HepG2 (cell line): ENCODE data around the gene ZNF628. TPM values are rescaled to one million over a fixed set of nuclear protein-coding genes. Genes with fewer than 3 reads are reported as not detected.
A peak's percentile ranks its signal among the peaks of the same experiment; 100 is the strongest.

Experiments used
- ARNT ChIP-seq: fragments of 450-650 bp; IDR thresholded peaks from 2 replicates; pipeline ENCODE4 v1.6.1; 2017
- ATF1 ChIP-seq: IDR thresholded peaks from 2 replicates; pipeline ENCODE4 v1.6.1; 2016; ENCODE audit warnings: mild to moderate bottlenecking, control low read depth
- CSRNP2 ChIP-seq: sonication (generic); formaldehyde crosslinking; conservative IDR thresholded peaks from 2 replicates; pipeline ENCODE4 v1.8.0; 2022; ENCODE audit warnings: low read depth, missing genetic modification reagents
- FOXO1 ChIP-seq: sonication (generic); formaldehyde crosslinking; IDR thresholded peaks from 2 replicates; pipeline ENCODE4 v1.4.0; 2020; ENCODE audit warnings: missing genetic modification reagents
- JARID2 ChIP-seq: sonication (generic); formaldehyde crosslinking; IDR thresholded peaks from 2 replicates; pipeline ENCODE4 v1.8.1; 2023; ENCODE audit warnings: missing genetic modification reagents, inconsistent platforms; ENCODE audit not compliant: insufficient replicate concordance
- JDP2 ChIP-seq: sonication (generic); formaldehyde crosslinking; IDR thresholded peaks from 2 replicates; pipeline ENCODE4 v1.8.1; 2022; ENCODE audit warnings: missing genetic modification reagents, borderline replicate concordance
- KDM5B ChIP-seq: sonication (generic); formaldehyde crosslinking; IDR thresholded peaks from 2 replicates; pipeline ENCODE4 v1.4.0; 2020; ENCODE audit warnings: missing genetic modification reagents, mild to moderate bottlenecking, borderline replicate concordance
- MXD1 ChIP-seq: sonication (generic); formaldehyde crosslinking; IDR thresholded peaks from 2 replicates; pipeline ENCODE4 v1.4.0; 2020; ENCODE audit warnings: mild to moderate bottlenecking, missing genetic modification reagents
- MZF1 ChIP-seq: sonication (generic); formaldehyde crosslinking; IDR thresholded peaks from 2 replicates; pipeline ENCODE4 v1.8.1; 2023; ENCODE audit warnings: mild to moderate bottlenecking, missing genetic modification reagents, borderline replicate concordance
- PAXIP1 ChIP-seq: sonication (generic); formaldehyde crosslinking; conservative IDR thresholded peaks from 2 replicates; pipeline ENCODE4 v1.4.0; 2020; ENCODE audit warnings: mild to moderate bottlenecking, missing genetic modification reagents, moderate library complexity
- POGK ChIP-seq: sonication (generic); formaldehyde crosslinking; conservative IDR thresholded peaks from 2 replicates; pipeline ENCODE4 v1.8.0; 2022; ENCODE audit warnings: mild to moderate bottlenecking, moderate library complexity, missing genetic modification reagents
- SOX5 ChIP-seq: IDR thresholded peaks from 2 replicates; pipeline ENCODE4 v1.6.1; 2016; ENCODE audit warnings: borderline replicate concordance
- TFAP4 ChIP-seq: sonication (generic); IDR thresholded peaks from 2 replicates; pipeline ENCODE4 v1.6.1; 2016; ENCODE audit warnings: low read depth, borderline replicate concordance
- TOE1 ChIP-seq: sonication (generic); formaldehyde crosslinking; IDR thresholded peaks from 2 replicates; pipeline ENCODE4 v1.4.0; 2020; ENCODE audit warnings: mild to moderate bottlenecking, missing genetic modification reagents
- ZNF280D ChIP-seq: sonication (generic); formaldehyde crosslinking; IDR thresholded peaks from 2 replicates; pipeline ENCODE4 v1.5.1; 2020; ENCODE audit warnings: mild to moderate bottlenecking, missing genetic modification reagents
- ZNF30 ChIP-seq: sonication (generic); formaldehyde crosslinking; IDR thresholded peaks from 2 replicates; pipeline ENCODE4 v1.5.0; 2020; ENCODE audit warnings: mild to moderate bottlenecking, missing genetic modification reagents
- ZNF331 ChIP-seq: sonication (generic); formaldehyde crosslinking; IDR thresholded peaks from 2 replicates; pipeline ENCODE4 v1.4.0; 2020; ENCODE audit warnings: missing genetic modification reagents
- ZNF652 ChIP-seq: IDR thresholded peaks from 2 replicates; pipeline ENCODE4 v1.6.1; 2016; ENCODE audit warnings: low read depth, borderline replicate concordance
- polyA plus RNA-seq, 8 experiments: library from polyadenylated mRNA; depleted of rRNA in 3 of 8; stranded (reverse) in 7 of 8; unstranded in 1 of 8; fragments of >200 nt; fragmentation: Illumina TruSeq in 4 of 8; extraction: Trizol in 4 of 8; gene quantifications; 2 replicates each; pipeline versions ENCODE4 v1.2.1 to v1.2.3, GENCODE V29; 2011 to 2016; ENCODE audit warnings: low read depth in 4 of 8, missing spikeins in 1 of 8, mixed read lengths in 1 of 8; ENCODE audit not compliant: insufficient read depth in 1 of 8
- total RNA-seq, 5 experiments: library from RNA; depleted of rRNA; stranded (reverse); fragments of >200 nt; fragmentation: Illumina TruSeq; extraction: Trizol; gene quantifications; 2 replicates each; pipeline ENCODE4 v1.2.3, GENCODE V29; 2016; ENCODE audit warnings: low read depth in 1 of 5

The ZNF628 gene
- total and polyA plus RNA-seq, 2 of the 13 experiments (the other 11 are each of a cell fraction or from before 2014, with no cell fraction given): 0.54 to 1.2 TPM

GRCh38 chr19:55516878-55517620 is 40.6 kb downstream of the ZNF628 start (continued):
- TF ChIP-seq PAXIP1 (no peak; the same call in 1 of the 2 replicates), MXD1 (CRISPR knock-in tag) (0 out of 2 replicates have a peak, but pooled peaks have one; percentile 7), CSRNP2 (CRISPR knock-in tag) (no peak), SOX5 (CRISPR knock-in tag) (peak; percentile 41; the same call in 1 of the 2 replicates), JARID2 (peak; percentile 39), ZNF30 (CRISPR knock-in tag) (no peak), ZNF280D (no peak), ARNT (no peak), KDM5B (CRISPR knock-in tag) (peak; percentile 42), JDP2 (CRISPR knock-in tag) (no peak), TOE1 (no peak), POGK (no peak), FOXO1 (no peak), ZNF331 (CRISPR knock-in tag) (peak; percentile 44; the same call in 1 of the 2 replicates), MZF1 (CRISPR knock-in tag) (no peak), ZNF652 (CRISPR knock-in tag) (no peak), TFAP4 (no peak), ATF1 (CRISPR knock-in tag) (peak; percentile 94)
